H9 (cell line): ENCODE data around the gene DYRK1A. TPM values are rescaled to one million over a fixed set of nuclear protein-coding genes. Genes with fewer than 3 reads are reported as not detected.

ENCODE experiments used
- DNase-seq: peaks from one replicate; pipeline ENCODE4 v3.0.0-alpha.2; 2017
- H2AFZ ChIP-seq: one replicate; pipeline ENCODE4 v1.6.1; 2013; ENCODE audit warnings: mild to moderate bottlenecking, low read length, control low read depth, moderate library complexity
- H2AK5ac ChIP-seq: 2 replicates; pipeline ENCODE4 v1.6.1; 2013; ENCODE audit warnings: low read length, control low read depth, mixed read lengths; ENCODE audit not compliant: insufficient read length
- H2BK120ac ChIP-seq: one replicate; pipeline ENCODE4 v1.6.1; 2013; ENCODE audit warnings: low read depth, mild to moderate bottlenecking, low read length, control low read depth, inconsistent platforms; ENCODE audit not compliant: poor library complexity, severe bottlenecking
- H2BK12ac ChIP-seq: 2 replicates; pipeline ENCODE4 v1.6.1; 2013; ENCODE audit warnings: low read length, control low read depth, mixed read lengths, low read depth; ENCODE audit not compliant: insufficient read length
- H2BK15ac ChIP-seq: 2 replicates; pipeline ENCODE4 v1.6.1; 2013; ENCODE audit warnings: low read depth, low read length, control low read depth
- H2BK20ac ChIP-seq: one replicate; pipeline ENCODE4 v1.6.1; 2013; ENCODE audit warnings: low read depth, mild to moderate bottlenecking, low read length, control low read depth, inconsistent platforms; ENCODE audit not compliant: poor library complexity, severe bottlenecking
- H2BK5ac ChIP-seq: 2 replicates; pipeline ENCODE4 v1.6.1; 2013; ENCODE audit warnings: low read length, control low read depth, mixed read lengths; ENCODE audit not compliant: insufficient read length
- H3K14ac ChIP-seq: 2 replicates; pipeline ENCODE4 v1.6.1; 2013; ENCODE audit warnings: low read length, control low read depth; ENCODE audit not compliant: insufficient read depth
- H3K18ac ChIP-seq: 2 replicates; pipeline ENCODE4 v1.6.1; 2013; ENCODE audit warnings: low read depth, mild to moderate bottlenecking, mixed read lengths, low read length, control low read depth; ENCODE audit not compliant: insufficient read length
- H3K23ac ChIP-seq: 2 replicates; pipeline ENCODE4 v1.6.1; 2013; ENCODE audit warnings: low read length, control low read depth, mixed read lengths, low read depth; ENCODE audit not compliant: insufficient read length
- H3K23me2 ChIP-seq: 2 replicates; pipeline ENCODE4 v1.6.1; 2013; ENCODE audit warnings: low read depth, mild to moderate bottlenecking, mixed read lengths, low read length, control low read depth; ENCODE audit not compliant: insufficient read length, poor library complexity, severe bottlenecking
- H3K27ac ChIP-seq: 2 replicates; pipeline ENCODE4 v1.5.1; 2013; ENCODE audit warnings: low read length, control low read depth, mixed read lengths, low read depth; ENCODE audit not compliant: insufficient read length
- H3K27me3 ChIP-seq: 2 replicates; pipeline ENCODE4 v1.6.1; 2013; ENCODE audit warnings: low read length, control low read depth, inconsistent platforms; ENCODE audit not compliant: insufficient read depth
- H3K4ac ChIP-seq: 2 replicates; pipeline ENCODE4 v1.6.1; 2013; ENCODE audit warnings: low read depth, mild to moderate bottlenecking, control low read depth, inconsistent platforms, low read length, moderate library complexity
- H3K4me1 ChIP-seq: 2 replicates; pipeline ENCODE4 v1.6.1; 2013; ENCODE audit warnings: low read length, control low read depth, inconsistent platforms; ENCODE audit not compliant: insufficient read depth
- H3K4me2 ChIP-seq: 2 replicates; pipeline ENCODE4 v1.6.1; 2013; ENCODE audit warnings: low read length, control low read depth, mixed read lengths; ENCODE audit not compliant: insufficient read length, insufficient read depth
- H3K56ac ChIP-seq: 2 replicates; pipeline ENCODE4 v1.6.1; 2013; ENCODE audit warnings: low read depth, mild to moderate bottlenecking, mixed read lengths, low read length, control low read depth; ENCODE audit not compliant: insufficient read length
- H3K79me1 ChIP-seq: 2 replicates; pipeline ENCODE4 v1.6.1; 2013; ENCODE audit warnings: low read depth, mild to moderate bottlenecking, moderate library complexity, low read length, control low read depth, inconsistent platforms; ENCODE audit not compliant: insufficient read depth, poor library complexity, severe bottlenecking
- H3K79me2 ChIP-seq: 2 replicates; pipeline ENCODE4 v1.6.1; 2013; ENCODE audit warnings: low read length, control low read depth, inconsistent platforms; ENCODE audit not compliant: insufficient read depth
- H3K9ac ChIP-seq: 2 replicates; pipeline ENCODE4 v1.6.1; 2013; ENCODE audit warnings: low read length, control low read depth, mixed read lengths; ENCODE audit not compliant: insufficient read length; ENCODE audit errors: extremely low read depth
- H3K9me3 ChIP-seq: one replicate; pipeline ENCODE4 v1.6.1; 2013; ENCODE audit warnings: low read depth, low read length, inconsistent platforms; ENCODE audit not compliant: control insufficient read depth
- H3T11ph ChIP-seq: one replicate; pipeline ENCODE4 v1.6.1; 2013; ENCODE audit warnings: mild to moderate bottlenecking, low read length, control low read depth, inconsistent platforms
- H4K20me1 ChIP-seq: one replicate; pipeline ENCODE4 v1.6.1; 2013; ENCODE audit not compliant: control insufficient read depth, insufficient read length, insufficient read depth
- H4K5ac ChIP-seq: 2 replicates; pipeline ENCODE4 v1.6.1; 2013; ENCODE audit warnings: low read depth, mild to moderate bottlenecking, mixed read lengths, low read length, control low read depth; ENCODE audit not compliant: insufficient read length
- H4K8ac ChIP-seq: replicated peaks from 2 replicates; pipeline ENCODE4 v1.6.1; 2013; ENCODE audit warnings: low read length, control low read depth, mixed read lengths, low read depth; ENCODE audit not compliant: insufficient read length
- H4K91ac ChIP-seq: 2 replicates; pipeline ENCODE4 v1.6.1; 2013; ENCODE audit warnings: low read depth, mild to moderate bottlenecking, moderate library complexity, mixed read lengths, low read length, control low read depth; ENCODE audit not compliant: insufficient read length
- H3K27ac Mint-ChIP-seq, 3 experiments: 2 replicates in 2 of 3; 3 replicates in 1 of 3; pipeline ENCODE4 v1.8.0; 2020 to 2021; ENCODE audit warnings: mixed read lengths in 3 of 3, mild to moderate bottlenecking in 1 of 3, moderate library complexity in 1 of 3
- H3K27me3 Mint-ChIP-seq: 2 replicates; pipeline ENCODE4 v1.8.0; 2021; ENCODE audit warnings: low read depth, mild to moderate bottlenecking, moderate library complexity, mixed read lengths
- H3K36me3 Mint-ChIP-seq, 3 experiments: 2 replicates in 2 of 3; 3 replicates in 1 of 3; pipeline ENCODE4 v1.8.0; 2020 to 2021; ENCODE audit warnings: low read depth in 3 of 3, mixed read lengths in 3 of 3; ENCODE audit not compliant: insufficient read depth in 1 of 3
- H3K4me1 Mint-ChIP-seq, 2 experiments: 2 replicates each; pipeline ENCODE4 v1.8.0; 2020; ENCODE audit warnings: mixed read lengths in 2 of 2
- H3K4me3 Mint-ChIP-seq, 2 experiments: 2 replicates in 1 of 2; 3 replicates in 1 of 2; pipeline ENCODE4 v1.8.0; 2020 to 2021; ENCODE audit warnings: mild to moderate bottlenecking in 2 of 2, mixed read lengths in 2 of 2, moderate library complexity in 1 of 2
- H3K9me3 Mint-ChIP-seq, 2 experiments: 2 replicates in 1 of 2; 3 replicates in 1 of 2; pipeline ENCODE4 v1.8.0; 2020; ENCODE audit warnings: mild to moderate bottlenecking in 2 of 2, mixed read lengths in 2 of 2, moderate library complexity in 1 of 2
- WGBS: extraction: QIAGEN DNeasy Blood & Tissue Kit; methylation state at CpG from one replicate; pipeline ENCODE4 v1.1.7; 2013; ENCODE audit warnings: missing lambda C conversion rate, low lambda C conversion rate, mixed read lengths; ENCODE audit not compliant: insufficient read length; ENCODE audit errors: extremely low coverage; 5-methylcytosine and 5-hydroxymethylcytosine counted together
- total RNA-seq: library from RNA; stranded (reverse); gene quantifications from 2 replicates; pipeline ENCODE4 v1.2.1, GENCODE V29; 2021
- TF ChIP-seq, protein P1 (sequence below): fragments of 200-600 bp; sonication (generic); conservative IDR thresholded peaks from 3 replicates; pipeline ENCODE4 v1.8.0; 2021; ENCODE audit warnings: antibody characterized with exemption, mild to moderate bottlenecking

DYRK1A gene
- total RNA-seq, 1 experiment from 2014 or later: 73.6 TPM

GRCh38 chr21:37449302-37449937 lies 82.8 kb downstream of the DYRK1A start:
- no peak overlapping the region for H3T11ph ChIP-seq
- peaks cover 49% of the 10 kb centered on the region for H3K79me2 ChIP-seq
- H4K91ac ChIP-seq: no peak overlapping the region
- no peak overlapping the region for H3K4ac ChIP-seq
- Mint-ChIP-seq H3K4me1 (peaks cover 56 to 57% of the 10 kb centered on the region in 2 experiments), H3K9me3 (no peaks in the 10 kb centered on the region), H3K4me3 (no peak overlapping the region), H3K36me3 (peaks cover 0 to 6% (median 0%) of the 10 kb centered on the region in 3 experiments; a peak in 2 of 7 replicates), H3K27ac (peak overlapping the region in 1 of 3 experiments; percentile 23; a peak in 3 of 7 replicates), H3K27me3 (no peaks in the 10 kb centered on the region; the same call in 1 of the 2 replicates)
- H2AFZ ChIP-seq: no peak overlapping the region
- H3K56ac ChIP-seq: no peak overlapping the region
- no CpG with 5 or more reads among the region's 6 CpGs for WGBS
- DNase-seq: no peak
- H3K23ac ChIP-seq: no peak overlapping the region
- H3K4me1 ChIP-seq: peaks cover 20% of the 10 kb centered on the region; the same call in 1 of the 2 replicates
- H2BK120ac ChIP-seq: no peak overlapping the region
- no peak overlapping the region for H2BK12ac ChIP-seq
- H3K79me1 ChIP-seq: no peaks in the 10 kb centered on the region
- H3K9ac ChIP-seq: no peak overlapping the region
- H3K27ac ChIP-seq: no peak overlapping the region
- no peak overlapping the region for H2BK20ac ChIP-seq
- peaks cover 5% of the 10 kb centered on the region for H4K20me1 ChIP-seq
- no peaks in the 10 kb centered on the region for H3K9me3 ChIP-seq
- TF ChIP-seq, protein P1, sequence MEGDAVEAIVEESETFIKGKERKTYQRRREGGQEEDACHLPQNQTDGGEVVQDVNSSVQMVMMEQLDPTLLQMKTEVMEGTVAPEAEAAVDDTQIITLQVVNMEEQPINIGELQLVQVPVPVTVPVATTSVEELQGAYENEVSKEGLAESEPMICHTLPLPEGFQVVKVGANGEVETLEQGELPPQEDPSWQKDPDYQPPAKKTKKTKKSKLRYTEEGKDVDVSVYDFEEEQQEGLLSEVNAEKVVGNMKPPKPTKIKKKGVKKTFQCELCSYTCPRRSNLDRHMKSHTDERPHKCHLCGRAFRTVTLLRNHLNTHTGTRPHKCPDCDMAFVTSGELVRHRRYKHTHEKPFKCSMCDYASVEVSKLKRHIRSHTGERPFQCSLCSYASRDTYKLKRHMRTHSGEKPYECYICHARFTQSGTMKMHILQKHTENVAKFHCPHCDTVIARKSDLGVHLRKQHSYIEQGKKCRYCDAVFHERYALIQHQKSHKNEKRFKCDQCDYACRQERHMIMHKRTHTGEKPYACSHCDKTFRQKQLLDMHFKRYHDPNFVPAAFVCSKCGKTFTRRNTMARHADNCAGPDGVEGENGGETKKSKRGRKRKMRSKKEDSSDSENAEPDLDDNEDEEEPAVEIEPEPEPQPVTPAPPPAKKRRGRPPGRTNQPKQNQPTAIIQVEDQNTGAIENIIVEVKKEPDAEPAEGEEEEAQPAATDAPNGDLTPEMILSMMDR: no peak
- no peak overlapping the region for H4K8ac ChIP-seq
- no peaks in the 10 kb centered on the region for H3K23me2 ChIP-seq
- H3K4me2 ChIP-seq: no peak overlapping the region
- H2AK5ac ChIP-seq: no peak overlapping the region
- no peak overlapping the region for H2BK15ac ChIP-seq
- no peaks in the 10 kb centered on the region for H3K27me3 ChIP-seq
- H2BK5ac ChIP-seq: no peak overlapping the region
- H4K5ac ChIP-seq: no peak overlapping the region
- H3K18ac ChIP-seq: no peak overlapping the region
- no peak overlapping the region for H3K14ac ChIP-seq
